ENCODE measurements around the gene PDE6C.

GRCh38 chr10:93595378-93596161 lies 16.8 kb upstream of the PDE6C start:
- TF ChIP-seq POLR2AphosphoS5 (IDR thresholded peaks at IDR 0.05; ENCODE audit: borderline replicate concordance, low read depth, low read length) (no peak), EZH2 (IDR thresholded peaks at IDR 0.05) (no peak)

All from SK-N-MC (cell line).